DND-41 (cell line): Measurements from ENCODE around the gene MLANA.

ENCODE experiments used
- ATAC-seq: fragments of 200-7000 bp; cut with Tn5 transposase; 3 replicates; pipeline ENCODE4 v1.9.1; 2021; ENCODE audit warnings: low read depth; ENCODE audit not compliant: insufficient read depth
- DNase-seq: peaks from one replicate; pipeline ENCODE4 v3.0.0-alpha.2; 2020
- H2AFZ ChIP-seq: 2 replicates; pipeline ENCODE4 v1.6.0; 2012; ENCODE audit warnings: low read depth, low read length
- H3K27ac ChIP-seq: 2 replicates; pipeline ENCODE4 v1.5.1; 2012; ENCODE audit warnings: low read length, inconsistent platforms
- H3K27me3 ChIP-seq: fragments of 200-600 bp; sonication (generic); 2 replicates; pipeline ENCODE4 v1.6.0; 2012; ENCODE audit warnings: low read length, mild to moderate bottlenecking, inconsistent platforms; ENCODE audit not compliant: insufficient read depth, poor library complexity
- H3K36me3 ChIP-seq: 2 replicates; pipeline ENCODE4 v1.5.1; 2012; ENCODE audit warnings: low read length, inconsistent platforms; ENCODE audit not compliant: insufficient read depth
- H3K4me1 ChIP-seq: 2 replicates; pipeline ENCODE4 v1.5.1; 2012; ENCODE audit warnings: mild to moderate bottlenecking, low read length; ENCODE audit not compliant: insufficient read depth
- H3K4me2 ChIP-seq: 2 replicates; pipeline ENCODE4 v1.6.0; 2012; ENCODE audit warnings: mild to moderate bottlenecking, moderate library complexity, low read length, inconsistent platforms; ENCODE audit not compliant: insufficient read depth
- H3K4me3 ChIP-seq, 2 experiments: fragments of 200-600 bp in 1 of 2; shearing (Covaris generic) in 1 of 2; 2 replicates each; pipeline ENCODE4 v1.5.1; 2012 to 2016; ENCODE audit warnings: inconsistent platforms in 2 of 2, low read length in 2 of 2, mild to moderate bottlenecking in 2 of 2, low read depth in 1 of 2, moderate library complexity in 1 of 2
- H3K79me2 ChIP-seq: 2 replicates; pipeline ENCODE4 v1.6.0; 2012; ENCODE audit warnings: low read length, inconsistent platforms; ENCODE audit not compliant: insufficient read depth
- H3K9ac ChIP-seq: 2 replicates; pipeline ENCODE4 v1.6.0; 2012; ENCODE audit warnings: low read depth, mild to moderate bottlenecking, inconsistent platforms, low read length, moderate library complexity
- H3K9me3 ChIP-seq: 2 replicates; pipeline ENCODE4 v1.5.1; 2012; ENCODE audit warnings: low read length, moderate library complexity, mild to moderate bottlenecking, inconsistent platforms; ENCODE audit not compliant: insufficient read depth, severe bottlenecking
- H4K20me1 ChIP-seq: 2 replicates; pipeline ENCODE4 v1.6.0; 2012; ENCODE audit warnings: low read length; ENCODE audit not compliant: insufficient read depth
- CTCF ChIP-seq: IDR thresholded peaks from 2 replicates; pipeline ENCODE4 v1.5.1; 2012; ENCODE audit warnings: borderline replicate concordance, low read length, moderate library complexity, mild to moderate bottlenecking; ENCODE audit not compliant: poor library complexity, severe bottlenecking; ENCODE audit errors: extremely low read depth
- EZH2 ChIP-seq: IDR thresholded peaks from 3 replicates; pipeline ENCODE4 v1.6.1; 2012; ENCODE audit warnings: borderline replicate concordance, low read depth, mild to moderate bottlenecking, moderate library complexity, low read length, inconsistent platforms; ENCODE audit not compliant: severe bottlenecking

The MLANA gene

GRCh38 chr9:5915438-5915837, 24.7 kb downstream of the MLANA start:
- no peaks in the 10 kb centered on the region for H4K20me1 ChIP-seq
- TF ChIP-seq CTCF: no peak
- TF ChIP-seq EZH2: no peak
- H3K4me2 ChIP-seq: no peak overlapping the region
- H3K27me3 ChIP-seq: no peaks in the 10 kb centered on the region
- H3K79me2 ChIP-seq: no peaks in the 10 kb centered on the region
- ATAC-seq (no peak), DNase-seq (no peak)
- no peak overlapping the region for H3K4me3 ChIP-seq
- no peak overlapping the region for H3K9ac ChIP-seq
- H3K36me3 ChIP-seq: no peaks in the 10 kb centered on the region
- H3K27ac ChIP-seq: no peak overlapping the region
- H3K4me1 ChIP-seq: no peaks in the 10 kb centered on the region
- no peaks in the 10 kb centered on the region for H3K9me3 ChIP-seq
- H2AFZ ChIP-seq: no peak overlapping the region

GRCh38 chr9:5917273-5917672, 26.6 kb downstream of the MLANA start:
- Histone ChIP-seq H3K9ac (no peak overlapping the region), H3K4me2 (no peak overlapping the region), H3K4me3 (no peak overlapping the region), H3K27me3 (no peaks in the 10 kb centered on the region), H3K4me1 (no peaks in the 10 kb centered on the region), H3K27ac (no peak overlapping the region), H3K36me3 (peaks cover 9% of the 10 kb centered on the region; the same call in 1 of the 2 replicates), H4K20me1 (no peaks in the 10 kb centered on the region), H2AFZ (no peak overlapping the region), H3K9me3 (no peaks in the 10 kb centered on the region), H3K79me2 (no peaks in the 10 kb centered on the region)
- no peak for DNase-seq
- no peak for ATAC-seq
- TF ChIP-seq CTCF (no peak), EZH2 (no peak)

GRCh38 chr9:5917888-5918287, 27.2 kb downstream of the MLANA start:
- Histone ChIP-seq H4K20me1 (no peaks in the 10 kb centered on the region), H3K4me2 (no peak overlapping the region), H3K9me3 (no peaks in the 10 kb centered on the region), H3K27ac (no peak overlapping the region), H3K4me3 (no peak overlapping the region), H3K36me3 (peaks cover 15% of the 10 kb centered on the region; the same call in 1 of the 2 replicates), H3K79me2 (no peaks in the 10 kb centered on the region), H2AFZ (no peak overlapping the region), H3K9ac (no peak overlapping the region), H3K27me3 (no peaks in the 10 kb centered on the region), H3K4me1 (no peaks in the 10 kb centered on the region)
- TF ChIP-seq CTCF (no peak), EZH2 (no peak)
- DNase-seq (no peak), ATAC-seq (no peak)

GRCh38 chr9:5918460-5918859, 27.8 kb downstream of the MLANA start:
- no peak for TF ChIP-seq CTCF
- TF ChIP-seq EZH2: no peak
- H3K4me2 ChIP-seq: no peak overlapping the region
- H2AFZ ChIP-seq: no peak overlapping the region
- H3K79me2 ChIP-seq: no peaks in the 10 kb centered on the region
- no peaks in the 10 kb centered on the region for H3K27me3 ChIP-seq
- no peak overlapping the region for H3K27ac ChIP-seq
- DNase-seq (no peak), ATAC-seq (no peak)
- H3K4me1 ChIP-seq: no peaks in the 10 kb centered on the region
- H3K36me3 ChIP-seq: peaks cover 17% of the 10 kb centered on the region; the same call in 1 of the 2 replicates
- no peak overlapping the region for H3K4me3 ChIP-seq
- H4K20me1 ChIP-seq: no peaks in the 10 kb centered on the region
- no peak overlapping the region for H3K9ac ChIP-seq
- H3K9me3 ChIP-seq: no peaks in the 10 kb centered on the region
